HepG2 (cell line): ENCODE measurements around the gene ARVCF.

Experiments
- CC2D1A ChIP-seq: sonication (generic); formaldehyde crosslinking; IDR thresholded peaks from 2 replicates; pipeline ENCODE4 v1.8.1; 2023; ENCODE audit warnings: mild to moderate bottlenecking, missing genetic modification reagents
- GZF1 ChIP-seq: sonication (generic); formaldehyde crosslinking; IDR thresholded peaks from 2 replicates; pipeline ENCODE4 v1.5.1; 2020; ENCODE audit warnings: mild to moderate bottlenecking, missing genetic modification reagents
- KDM1A ChIP-seq: IDR thresholded peaks from 2 replicates; pipeline ENCODE4 v1.6.1; 2016; ENCODE audit warnings: missing compliant biosample characterization
- SMC3 ChIP-seq: IDR thresholded peaks from 2 replicates; pipeline ENCODE4 v1.6.1; 2011; ENCODE audit warnings: low read length, improper control_type of control experiment
- TF ChIP-seq, protein P1 (sequence below): sonication (generic); formaldehyde crosslinking; IDR thresholded peaks from 2 replicates; pipeline ENCODE4 v1.4.0; 2020; ENCODE audit warnings: missing genetic modification reagents
- TF ChIP-seq, protein P2 (sequence below): sonication (generic); IDR thresholded peaks from 2 replicates; pipeline ENCODE4 v1.6.1; 2016; ENCODE audit warnings: low read depth, borderline replicate concordance

DNA sequence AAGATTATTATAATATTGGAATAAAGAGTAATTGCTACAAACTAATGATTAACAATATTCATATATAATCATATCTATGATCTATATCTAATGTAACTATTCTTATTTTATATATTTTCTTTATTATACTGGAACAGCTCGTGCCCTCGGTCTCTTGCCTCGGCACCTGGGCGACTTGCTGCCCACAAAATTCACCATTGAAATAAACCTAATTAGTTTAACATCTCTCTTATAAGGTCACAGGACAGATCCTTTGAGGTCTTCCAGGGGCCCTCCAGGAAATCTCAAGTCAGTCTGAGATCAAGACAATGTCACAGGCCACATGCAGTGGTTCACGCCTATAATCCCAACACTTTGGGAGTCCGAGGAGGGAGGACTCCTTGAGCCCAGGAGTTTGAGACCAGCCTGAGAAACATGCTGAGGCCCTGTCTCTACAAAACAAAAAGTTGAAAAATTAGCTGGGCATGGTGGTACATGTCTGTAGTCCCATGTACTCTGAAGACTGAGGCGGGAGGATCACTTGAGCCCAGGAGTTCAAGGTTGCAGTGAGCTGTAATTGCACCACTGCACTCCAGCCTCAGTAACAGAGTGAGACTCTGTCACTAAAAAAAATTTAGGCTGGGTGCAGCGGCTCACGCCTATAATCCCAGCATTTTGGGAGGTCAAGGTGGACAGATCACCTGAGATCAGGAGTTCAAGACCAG is 68.4 kb downstream of the ARVCF start:
- TF ChIP-seq KDM1A (CRISPR knock-in tag) (no peak), SMC3 (no peak), CC2D1A (CRISPR knock-in tag) (no peak), GZF1 (no peak)
- TF ChIP-seq, protein P1, sequence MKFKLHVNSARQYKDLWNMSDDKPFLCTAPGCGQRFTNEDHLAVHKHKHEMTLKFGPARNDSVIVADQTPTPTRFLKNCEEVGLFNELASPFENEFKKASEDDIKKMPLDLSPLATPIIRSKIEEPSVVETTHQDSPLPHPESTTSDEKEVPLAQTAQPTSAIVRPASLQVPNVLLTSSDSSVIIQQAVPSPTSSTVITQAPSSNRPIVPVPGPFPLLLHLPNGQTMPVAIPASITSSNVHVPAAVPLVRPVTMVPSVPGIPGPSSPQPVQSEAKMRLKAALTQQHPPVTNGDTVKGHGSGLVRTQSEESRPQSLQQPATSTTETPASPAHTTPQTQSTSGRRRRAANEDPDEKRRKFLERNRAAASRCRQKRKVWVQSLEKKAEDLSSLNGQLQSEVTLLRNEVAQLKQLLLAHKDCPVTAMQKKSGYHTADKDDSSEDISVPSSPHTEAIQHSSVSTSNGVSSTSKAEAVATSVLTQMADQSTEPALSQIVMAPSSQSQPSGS (CRISPR knock-in tag): no peak
- TF ChIP-seq, protein P2, sequence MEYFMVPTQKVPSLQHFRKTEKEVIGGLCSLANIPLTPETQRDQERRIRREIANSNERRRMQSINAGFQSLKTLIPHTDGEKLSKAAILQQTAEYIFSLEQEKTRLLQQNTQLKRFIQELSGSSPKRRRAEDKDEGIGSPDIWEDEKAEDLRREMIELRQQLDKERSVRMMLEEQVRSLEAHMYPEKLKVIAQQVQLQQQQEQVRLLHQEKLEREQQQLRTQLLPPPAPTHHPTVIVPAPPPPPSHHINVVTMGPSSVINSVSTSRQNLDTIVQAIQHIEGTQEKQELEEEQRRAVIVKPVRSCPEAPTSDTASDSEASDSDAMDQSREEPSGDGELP: no peak
